HAP-1 (cell line): ENCODE results near the gene ZNFX1.

Experiments used
- DNase-seq, 2 experiments: peaks; one replicate each; pipeline ENCODE4 v3.0.0-alpha.2; 2016 to 2020; ENCODE audit warnings: low spot score in 2 of 2
- H3K27me3 ChIP-seq: fragments of 250-450 bp; sonication (Bioruptor Pico); 2 replicates; pipeline ENCODE4 v1.5.1; 2020; ENCODE audit warnings: low read depth, mild to moderate bottlenecking, moderate library complexity
- H3K36me3 ChIP-seq: fragments of 250-450 bp; sonication (Bioruptor Pico); replicated peaks from 2 replicates; pipeline ENCODE4 v1.5.1; 2020; ENCODE audit warnings: mild to moderate bottlenecking
- H3K4me1 ChIP-seq: fragments of 250-450 bp; sonication (Bioruptor Pico); 2 replicates; pipeline ENCODE4 v1.5.1; 2020; ENCODE audit warnings: mild to moderate bottlenecking
- H3K4me3 ChIP-seq: fragments of 250-450 bp; sonication (Bioruptor Pico); 2 replicates; pipeline ENCODE4 v1.5.1; 2020; ENCODE audit warnings: mild to moderate bottlenecking, moderate library complexity
- H3K9me3 ChIP-seq: fragments of 250-450 bp; sonication (Bioruptor Pico); 2 replicates; pipeline ENCODE4 v1.5.1; 2020; ENCODE audit warnings: mild to moderate bottlenecking, moderate library complexity
- in situ Hi-C: fragments of 300-500 bp; cut with MboI; formaldehyde crosslinking; loops from 3 replicates; pipeline ENCODE4 v1.14.3; 2020; ENCODE audit warnings: low sequenced_read_pairs, inconsistent platforms, mixed read lengths

Gene ZNFX1

GRCh38 chr20:49278818-49279676 lies 1.2 kb upstream of the ZNFX1 start:
- in situ Hi-C loops = no loop called here
- peak; percentile 11 to 49 for DNase-seq
- H3K4me1 ChIP-seq = peaks cover 40% of the 10 kb centered on the region

DNA sequence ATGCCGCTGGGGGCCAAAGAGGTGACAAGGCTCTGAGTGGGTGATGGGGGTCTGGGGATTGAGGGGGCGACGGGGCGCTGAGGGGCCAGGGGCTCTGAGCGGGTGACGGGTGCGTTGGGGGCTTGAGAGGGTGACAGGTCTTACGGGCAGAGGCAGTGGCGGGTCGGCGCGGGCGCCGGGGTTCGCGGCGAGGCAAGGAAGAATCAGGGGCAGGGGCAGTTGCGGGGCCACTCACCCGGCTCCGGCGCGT lies 146 bp downstream of the ZNFX1 start:
- no peaks in the 10 kb centered on the region for H3K27me3 ChIP-seq
- DNase-seq = no peak
- in situ Hi-C loops = no loop called here
- H3K36me3 ChIP-seq = peaks cover 64% of the 10 kb centered on the region
- H3K4me3 ChIP-seq = peak overlapping the region; percentile 96
- peaks cover 28% of the 10 kb centered on the region for H3K4me1 ChIP-seq
- H3K9me3 ChIP-seq = peaks cover 21% of the 10 kb centered on the region

More at GRCh38 chr20:49278818-49279676, 1.2 kb upstream of the ZNFX1 start:
- H3K27me3 ChIP-seq = no peaks in the 10 kb centered on the region
- peak overlapping the region; percentile 96 for H3K4me3 ChIP-seq
- peaks cover 68% of the 10 kb centered on the region for H3K36me3 ChIP-seq
- peaks cover 21% of the 10 kb centered on the region for H3K9me3 ChIP-seq

- peaks cover 23% of the 10 kb centered on the region for H3K4me1 ChIP-seq
- peaks cover 63% of the 10 kb centered on the region for H3K36me3 ChIP-seq
- peak; percentile 8 to 35 for DNase-seq
- in situ Hi-C loops = no loop called here
- no peaks in the 10 kb centered on the region for H3K27me3 ChIP-seq
- H3K9me3 ChIP-seq = peaks cover 21% of the 10 kb centered on the region
- peak overlapping the region; percentile 96 for H3K4me3 ChIP-seq
These were observed 684 bp downstream of the ZNFX1 start for GRCh38 chr20:49276961-49277785.

- peaks cover 61% of the 10 kb centered on the region for H3K36me3 ChIP-seq
- H3K27me3 ChIP-seq = no peaks in the 10 kb centered on the region
- DNase-seq = peak in 1 of 2 experiments; percentile 27
- peaks cover 21% of the 10 kb centered on the region for H3K9me3 ChIP-seq
- peaks cover 17% of the 10 kb centered on the region for H3K4me1 ChIP-seq
- peak overlapping the region; percentile 96 for H3K4me3 ChIP-seq
- in situ Hi-C loops = no loop called here
These were observed 1.5 kb downstream of the ZNFX1 start for GRCh38 chr20:49276161-49276960.

DNA sequence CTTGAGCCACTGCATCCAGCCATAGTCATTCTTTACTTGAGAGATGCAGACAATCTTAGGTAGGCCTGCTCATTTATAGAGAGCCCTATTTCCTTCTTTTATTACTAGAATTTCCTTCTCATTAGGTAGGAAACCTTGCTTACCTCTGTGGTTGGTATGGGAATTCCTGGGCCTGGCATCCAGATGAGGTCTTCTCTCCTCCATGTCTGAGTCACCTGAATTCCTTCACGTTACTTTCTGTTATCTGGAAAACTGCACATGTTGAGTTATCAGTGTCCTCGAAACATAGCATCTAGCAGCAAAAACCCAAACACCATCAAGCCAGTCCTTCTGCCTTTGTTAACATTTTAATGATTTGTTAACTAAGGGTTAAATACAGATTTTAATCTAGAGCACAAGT lies 2.2 kb downstream of the ZNFX1 start:
- peaks cover 61% of the 10 kb centered on the region for H3K36me3 ChIP-seq

GRCh38 chr20:49275216-49275615 lies 2.6 kb downstream of the ZNFX1 start:
- H3K4me3 ChIP-seq = no peak overlapping the region
- H3K4me1 ChIP-seq = peaks cover 10% of the 10 kb centered on the region
- H3K9me3 ChIP-seq = peaks cover 10% of the 10 kb centered on the region
- no peaks in the 10 kb centered on the region for H3K27me3 ChIP-seq
- no peak for DNase-seq
- H3K36me3 ChIP-seq = peaks cover 61% of the 10 kb centered on the region
- in situ Hi-C loops = no loop called here

More for the DNA sequence above, 2.2 kb downstream of the ZNFX1 start:
- DNase-seq = no peak
- Histone ChIP-seq H3K4me3 (no peak overlapping the region), H3K27me3 (no peaks in the 10 kb centered on the region), H3K9me3 (peaks cover 14% of the 10 kb centered on the region), H3K4me1 (peaks cover 13% of the 10 kb centered on the region)
- in situ Hi-C loops = no loop called here

DNA sequence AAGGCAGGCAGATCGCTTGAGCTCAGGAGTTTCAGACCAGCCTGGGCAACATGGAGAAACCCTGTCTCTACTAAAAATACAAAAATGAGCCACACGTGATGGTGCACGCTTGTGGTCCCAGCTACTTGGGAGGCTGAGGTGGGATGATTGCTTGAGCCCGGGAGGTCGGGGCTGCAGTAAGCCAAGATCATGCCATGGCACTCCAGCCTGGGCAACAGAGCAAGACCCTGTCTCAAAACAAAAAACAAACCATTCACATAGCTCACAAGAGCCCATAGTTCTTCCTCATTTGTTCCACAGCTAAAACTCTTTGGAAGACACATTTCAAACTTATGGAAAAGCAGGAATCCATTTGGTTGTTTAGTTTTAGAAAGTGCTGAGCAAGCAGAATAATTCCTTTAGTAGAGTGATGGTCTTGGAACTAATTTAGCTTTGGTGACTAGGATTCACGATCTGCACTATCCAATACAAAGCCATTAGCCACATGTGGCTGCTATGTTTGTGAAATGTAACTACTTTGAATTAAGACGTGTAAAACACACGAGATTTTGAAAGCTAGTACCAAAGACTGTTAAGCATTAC lies 4.1 kb downstream of the ZNFX1 start:
- Histone ChIP-seq H3K27me3 (no peaks in the 10 kb centered on the region), H3K4me1 (peaks cover 10% of the 10 kb centered on the region), H3K36me3 (peaks cover 61% of the 10 kb centered on the region), H3K9me3 (peaks cover 6% of the 10 kb centered on the region), H3K4me3 (no peak overlapping the region)
- in situ Hi-C loops = no loop called here
- DNase-seq = no peak

GRCh38 chr20:49272654-49273053 lies 5.2 kb downstream of the ZNFX1 start:
- peaks cover 67% of the 10 kb centered on the region for H3K36me3 ChIP-seq
- in situ Hi-C loops = no loop called here
- peaks cover 16% of the 10 kb centered on the region for H3K4me1 ChIP-seq
- H3K27me3 ChIP-seq = no peaks in the 10 kb centered on the region
- no peak for DNase-seq
- H3K9me3 ChIP-seq = peaks cover 6% of the 10 kb centered on the region
- H3K4me3 ChIP-seq = no peak overlapping the region

- H3K36me3 ChIP-seq = peaks cover 66% of the 10 kb centered on the region
- no peak for DNase-seq
- peaks cover 7% of the 10 kb centered on the region for H3K4me1 ChIP-seq
- H3K4me3 ChIP-seq = no peak overlapping the region
- no peaks in the 10 kb centered on the region for H3K9me3 ChIP-seq
- in situ Hi-C loops = no loop called here
- no peaks in the 10 kb centered on the region for H3K27me3 ChIP-seq
These were observed 7.1 kb downstream of the ZNFX1 start for GRCh38 chr20:49270736-49271135.

DNA sequence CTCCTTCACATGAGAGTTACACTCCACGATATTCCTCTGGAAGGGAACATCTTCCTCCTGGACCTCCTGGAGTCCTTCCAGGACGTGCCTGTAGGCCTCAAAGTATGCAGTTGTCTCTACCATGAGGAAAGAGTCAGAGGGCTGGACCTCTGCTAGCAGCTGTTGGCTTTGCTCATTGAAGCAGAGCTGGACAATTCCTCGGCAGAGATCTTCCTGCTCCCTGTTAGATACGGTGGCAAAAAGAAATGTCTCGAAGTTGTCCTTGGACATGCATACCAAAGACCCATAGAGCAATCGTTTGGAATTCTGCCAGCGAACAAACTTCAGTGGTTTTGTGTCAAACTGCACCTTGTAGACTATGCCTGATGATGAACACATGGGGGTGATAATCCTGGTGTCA lies 7.7 kb downstream of the ZNFX1 start:
- no peak for DNase-seq
- H3K4me3 ChIP-seq = no peak overlapping the region
- H3K4me1 ChIP-seq = peaks cover 6% of the 10 kb centered on the region
- in situ Hi-C loops = no loop called here
- H3K9me3 ChIP-seq = no peaks in the 10 kb centered on the region
- H3K36me3 ChIP-seq = peaks cover 64% of the 10 kb centered on the region
- H3K27me3 ChIP-seq = no peaks in the 10 kb centered on the region

DNA sequence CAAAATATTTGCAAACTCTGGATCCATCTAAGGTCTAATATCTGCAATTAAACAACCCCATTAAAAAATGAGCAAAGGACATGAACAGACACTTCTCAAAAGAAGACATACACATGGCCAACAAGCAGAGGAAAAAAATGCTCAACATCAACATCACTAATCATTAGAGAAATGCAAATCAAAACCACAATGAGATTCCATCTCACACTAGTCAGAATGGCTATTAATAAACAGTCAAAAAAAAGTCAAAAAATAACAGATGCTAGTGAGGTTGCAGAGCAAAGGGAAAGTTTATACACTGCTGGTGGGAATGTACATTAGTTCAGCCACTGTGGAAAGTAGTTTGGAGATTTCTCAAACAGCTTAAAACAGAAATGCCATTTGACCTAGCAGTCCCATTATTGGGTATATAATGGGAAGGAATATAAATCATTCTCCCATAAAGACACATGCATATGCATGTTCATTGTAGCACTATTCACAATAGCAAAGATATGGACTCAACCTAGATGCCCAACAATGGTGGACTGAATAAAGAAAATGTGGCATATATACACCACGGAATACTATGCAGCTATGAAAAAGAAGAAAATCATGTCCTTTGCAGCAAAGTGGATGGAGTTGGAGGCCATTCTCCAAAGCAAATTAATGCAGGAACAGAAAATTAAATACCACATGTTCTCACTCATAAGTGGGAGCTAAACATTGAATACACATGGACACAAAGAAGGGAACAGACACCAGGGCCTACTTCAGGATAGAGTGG lies 9.1 kb downstream of the ZNFX1 start:
- no peaks in the 10 kb centered on the region for H3K27me3 ChIP-seq
- no peak for DNase-seq
- H3K4me1 ChIP-seq = peaks cover 6% of the 10 kb centered on the region
- no peaks in the 10 kb centered on the region for H3K9me3 ChIP-seq
- peaks cover 70% of the 10 kb centered on the region for H3K36me3 ChIP-seq
- H3K4me3 ChIP-seq = no peak overlapping the region
- in situ Hi-C loops = no loop called here

DNA sequence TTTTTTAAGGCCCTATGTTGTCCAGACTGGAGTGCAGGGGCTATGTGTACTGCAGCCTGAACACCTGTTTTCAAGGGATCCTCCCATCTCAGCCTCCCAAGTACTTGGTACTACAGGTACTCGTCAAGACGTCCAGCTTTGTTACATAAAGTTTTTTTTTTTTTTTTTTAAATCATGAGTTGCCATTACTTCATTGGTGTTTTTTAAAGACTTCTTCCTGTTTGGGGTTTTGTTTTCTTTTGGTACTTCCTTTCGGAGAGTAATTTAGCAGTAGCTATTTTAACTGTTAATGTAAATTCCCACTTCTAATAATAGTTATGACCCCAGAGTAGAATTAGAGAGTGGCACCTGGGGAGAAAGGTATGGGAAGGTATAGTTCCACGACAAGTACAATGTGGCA lies 10.5 kb downstream of the ZNFX1 start:
- Histone ChIP-seq H3K4me1 (peaks cover 6% of the 10 kb centered on the region), H3K27me3 (no peaks in the 10 kb centered on the region), H3K36me3 (peaks cover 72% of the 10 kb centered on the region), H3K4me3 (no peak overlapping the region), H3K9me3 (no peaks in the 10 kb centered on the region)
- in situ Hi-C loops = no loop called here
- DNase-seq = no peak

GRCh38 chr20:49262444-49262843 lies 15.4 kb downstream of the ZNFX1 start:
- no peak overlapping the region for H3K4me3 ChIP-seq
- no peaks in the 10 kb centered on the region for H3K27me3 ChIP-seq
- no peaks in the 10 kb centered on the region for H3K4me1 ChIP-seq
- H3K9me3 ChIP-seq = no peaks in the 10 kb centered on the region
- in situ Hi-C loops = no loop called here
- H3K36me3 ChIP-seq = peaks cover 60% of the 10 kb centered on the region
- DNase-seq = no peak
